H1 (cell line): ENCODE data around the gene MVK. TPM values are rescaled to one million over a fixed set of nuclear protein-coding genes. Genes with fewer than 3 reads are reported as not detected.

Experiments
- CBX5 ChIP-seq: fragments of 300-800, 300-1000 bp; sonication (generic); IDR thresholded peaks from 2 replicates; pipeline ENCODE4 v1.7.1; 2016; ENCODE audit warnings: antibody characterized with exemption, low read length, low read depth
- CREB1 ChIP-seq: IDR thresholded peaks from 2 replicates; pipeline ENCODE4 v1.6.1; 2012; ENCODE audit warnings: inconsistent platforms
- CTBP2 ChIP-seq: IDR thresholded peaks from 2 replicates; pipeline ENCODE4 v1.7.0; 2011; ENCODE audit warnings: borderline replicate concordance, mild to moderate bottlenecking, moderate library complexity, mixed read lengths, low read length; ENCODE audit not compliant: insufficient read depth, insufficient read length
- HDAC6 ChIP-seq: IDR thresholded peaks from one replicate; pipeline ENCODE4 v1.7.1; 2012; ENCODE audit warnings: low read depth, mild to moderate bottlenecking, inconsistent platforms, low read length, moderate library complexity
- KDM1A ChIP-seq: fragments of 200-600, 300-600 bp; sonication (generic); IDR thresholded peaks from 2 replicates; pipeline ENCODE4 v1.7.1; 2016; ENCODE audit warnings: mild to moderate bottlenecking, low read length, borderline replicate concordance
- PHF8 ChIP-seq: fragments of 200-600 bp; sonication (generic); conservative IDR thresholded peaks from 2 replicates; pipeline ENCODE4 v1.7.1; 2012; ENCODE audit warnings: low read depth, mild to moderate bottlenecking, inconsistent platforms, low read length, moderate library complexity
- RXRA ChIP-seq: IDR thresholded peaks from 2 replicates; pipeline ENCODE4 v1.6.1; 2011; ENCODE audit warnings: low read depth, mild to moderate bottlenecking, low read length, moderate library complexity; ENCODE audit not compliant: insufficient read depth
- polyA plus RNA-seq, 7 experiments: library from polyadenylated mRNA; depleted of rRNA in 3 of 7; stranded (reverse) in 5 of 7; unstranded in 2 of 7; fragments of >200 nt in 5 of 7; fragments of 200-250 nt in 2 of 7; gene quantifications; 1 replicate in 5 of 7; 2 replicates in 1 of 7; 4 replicates in 1 of 7; pipeline versions ENCODE4 v1.2.1 to v1.2.3, GENCODE V29; 2011 to 2013; ENCODE audit warnings: missing spikeins in 2 of 7, mixed read lengths in 2 of 7
- total RNA-seq: library from RNA; stranded (reverse); fragmentation: NEBNext Ultra II Directional; extraction: Animal tissue kit (Norgen Biotek cat#: 25700); gene quantifications from 2 replicates; pipeline ENCODE4 v1.2.1, GENCODE V29; 2021

Gene MVK
- total and polyA plus RNA-seq, 2 of the 8 experiments (the other 6 are each of a cell fraction or from before 2014, with no cell fraction given), result 15.7 to 20.9 TPM

DNA sequence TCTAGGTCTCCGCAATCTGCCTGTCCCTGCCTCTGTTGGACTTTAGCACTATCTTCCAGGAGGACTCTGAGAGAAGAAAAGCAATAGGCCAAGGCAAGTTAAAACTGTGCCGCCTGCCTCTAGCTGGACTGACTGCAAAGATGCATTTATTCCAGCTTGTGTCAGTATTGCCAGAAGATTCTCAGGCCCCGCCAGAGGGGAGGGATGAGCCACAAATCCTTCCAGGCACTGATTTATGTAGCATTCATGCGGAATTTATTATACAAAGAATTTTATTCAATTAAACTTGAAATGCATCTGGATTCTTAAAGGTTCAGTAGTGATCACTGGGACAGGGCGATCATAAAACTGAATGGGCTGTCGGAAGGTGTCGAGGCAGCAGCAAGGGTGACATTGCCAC is 20.1 kb upstream of the MVK start (continued):
- TF ChIP-seq CBX5, result no peak
- TF ChIP-seq RXRA, result no peak
- TF ChIP-seq CTBP2, result no peak
- TF ChIP-seq PHF8, result no peak
- no peak for TF ChIP-seq HDAC6
- no peak for TF ChIP-seq CREB1
- TF ChIP-seq KDM1A, result no peak
- TF ChIP-seq, all 59 proteins: peak for 0
